Testis (tissue), 3 donors: ENCODE measurements around the gene CAMK2D. TPM values are rescaled to one million over a fixed set of nuclear protein-coding genes. Genes with fewer than 3 reads are reported as not detected.

ENCODE experiments used
- DNase-seq: peaks from one replicate; pipeline ENCODE4 v3.0.0-alpha.2; 2019
- H3K27ac ChIP-seq, 2 donors: fragments of 200-600 bp; sonication (generic); one replicate each; pipeline ENCODE4 v1.5.1; 2019
- H3K27me3 ChIP-seq: fragments of 200-600 bp; sonication (generic); one replicate; pipeline ENCODE4 v1.5.1; 2019
- H3K36me3 ChIP-seq: fragments of 200-600 bp; sonication (generic); one replicate; pipeline ENCODE4 v1.5.1; 2017; ENCODE audit warnings: low read depth; ENCODE audit errors: missing control alignments
- H3K4me1 ChIP-seq: fragments of 200-600 bp; sonication (generic); one replicate; pipeline ENCODE4 v1.5.1; 2019
- H3K4me3 ChIP-seq, 2 donors: fragments of 200-600 bp; sonication (generic); one replicate each; pipeline ENCODE4 v1.5.1; 2017 to 2019
- H3K9me3 ChIP-seq: fragments of 200-600 bp; sonication (generic); one replicate; pipeline ENCODE4 v1.5.1; 2017
- POLR2A ChIP-seq: fragments of 450-650 bp; IDR thresholded peaks from one replicate; pipeline ENCODE4 v1.6.1; 2017; ENCODE audit warnings: antibody characterized with exemption, mild to moderate bottlenecking, moderate library complexity
- WGBS, 2 donors: methylation state at CpG; one replicate each; pipeline ENCODE4 v1.1.5; 2018; 5-methylcytosine and 5-hydroxymethylcytosine counted together
- intact Hi-C: fragments of 100-400 bp; cut with DNase I; formaldehyde crosslinking; loops from one replicate; pipeline ENCODE4 v1.15.1; 2023; ENCODE audit warnings: low total_unique reads
- polyA plus RNA-seq: library from polyadenylated mRNA; stranded (reverse); fragments of 350-450 nt; fragmentation: Illumina TruSeq; extraction: RNeasy Lipid Tissue Mini Kit (QIAGEN cat#74804); gene quantifications from one replicate; pipeline ENCODE4 v1.2.3, GENCODE V29; 2014; ENCODE audit warnings: low read depth, low replicate concordance; ENCODE audit not compliant: insufficient read depth
- total RNA-seq, 2 donors: library from RNA; depleted of rRNA; stranded (reverse); fragments of >200 nt; gene quantifications; one replicate each; pipeline ENCODE4 v1.2.3, GENCODE V29; 2016
- TF ChIP-seq, protein P1 (sequence below), 3 experiments: fragments of 450-650 bp in 2 of 3; fragments of 200-600 bp in 1 of 3; sonication (generic) in 1 of 3; IDR thresholded peaks; one replicate each; pipeline ENCODE4 v1.5.1; 2016 to 2019; ENCODE audit warnings: antibody characterized with exemption in 3 of 3, mild to moderate bottlenecking in 2 of 3, moderate library complexity in 1 of 3

The CAMK2D gene
- total and polyA plus RNA-seq, 3 donors from 2014 or later, result 31.2 to 88.1 (median 72.4) TPM

DNA sequence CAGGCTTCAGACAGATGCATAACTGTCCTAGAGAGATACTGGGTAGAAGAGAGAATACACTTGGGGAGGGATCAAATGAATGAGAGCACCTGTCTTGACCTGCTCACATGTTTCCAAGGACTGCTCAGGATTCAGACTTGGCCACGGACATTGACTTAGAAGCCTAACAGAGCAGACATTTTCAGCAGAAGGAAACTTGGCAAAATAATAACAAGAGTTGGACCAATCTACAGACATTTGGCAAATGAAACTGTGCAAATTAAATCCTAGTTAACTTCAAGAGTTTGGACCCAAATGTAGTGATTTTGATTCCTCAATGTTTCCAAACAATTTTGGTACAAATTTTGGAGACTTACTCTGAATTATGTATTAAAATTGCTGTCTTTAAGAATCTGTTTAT is 223.9 kb downstream of the CAMK2D start:
- no peak overlapping the region for H3K4me3 ChIP-seq
- no peaks in the 10 kb centered on the region for H3K27me3 ChIP-seq
- no peaks in the 10 kb centered on the region for H3K9me3 ChIP-seq
- no peaks in the 10 kb centered on the region for H3K4me1 ChIP-seq
- DNase-seq, result no peak
- TF ChIP-seq, protein P1, sequence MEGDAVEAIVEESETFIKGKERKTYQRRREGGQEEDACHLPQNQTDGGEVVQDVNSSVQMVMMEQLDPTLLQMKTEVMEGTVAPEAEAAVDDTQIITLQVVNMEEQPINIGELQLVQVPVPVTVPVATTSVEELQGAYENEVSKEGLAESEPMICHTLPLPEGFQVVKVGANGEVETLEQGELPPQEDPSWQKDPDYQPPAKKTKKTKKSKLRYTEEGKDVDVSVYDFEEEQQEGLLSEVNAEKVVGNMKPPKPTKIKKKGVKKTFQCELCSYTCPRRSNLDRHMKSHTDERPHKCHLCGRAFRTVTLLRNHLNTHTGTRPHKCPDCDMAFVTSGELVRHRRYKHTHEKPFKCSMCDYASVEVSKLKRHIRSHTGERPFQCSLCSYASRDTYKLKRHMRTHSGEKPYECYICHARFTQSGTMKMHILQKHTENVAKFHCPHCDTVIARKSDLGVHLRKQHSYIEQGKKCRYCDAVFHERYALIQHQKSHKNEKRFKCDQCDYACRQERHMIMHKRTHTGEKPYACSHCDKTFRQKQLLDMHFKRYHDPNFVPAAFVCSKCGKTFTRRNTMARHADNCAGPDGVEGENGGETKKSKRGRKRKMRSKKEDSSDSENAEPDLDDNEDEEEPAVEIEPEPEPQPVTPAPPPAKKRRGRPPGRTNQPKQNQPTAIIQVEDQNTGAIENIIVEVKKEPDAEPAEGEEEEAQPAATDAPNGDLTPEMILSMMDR (IDR thresholded peaks at IDR 0.05), result no peak
- no peak for TF ChIP-seq POLR2A
- peak overlapping the region in 1 of 2 donors; percentile 6 for H3K27ac ChIP-seq
- no peaks in the 10 kb centered on the region for H3K36me3 ChIP-seq
- intact Hi-C loops, result no loop called here
- WGBS, 2 donors, result 44 to 46% methylated on average over 1 of the region's 1 CpG

GRCh38 chr4:113537203-113537602 is 224.3 kb downstream of the CAMK2D start:
- Histone ChIP-seq H3K36me3 (no peaks in the 10 kb centered on the region), H3K27me3 (no peaks in the 10 kb centered on the region), H3K4me1 (no peaks in the 10 kb centered on the region), H3K9me3 (no peaks in the 10 kb centered on the region), H3K4me3 (no peak overlapping the region), H3K27ac (peak overlapping the region in 1 of 2 donors; percentile 6)
- TF ChIP-seq, protein P1 (IDR thresholded peaks at IDR 0.05), result no peak
- TF ChIP-seq POLR2A, result no peak
- 52 to 66% methylated on average over 2 of the region's 2 CpGs for WGBS, 2 donors
- no peak for DNase-seq
- intact Hi-C loops, result no loop called here

GRCh38 chr4:113534711-113535110 is 226.8 kb downstream of the CAMK2D start:
- no peaks in the 10 kb centered on the region for H3K27me3 ChIP-seq
- no peak overlapping the region for H3K27ac ChIP-seq
- no peaks in the 10 kb centered on the region for H3K36me3 ChIP-seq
- DNase-seq, result no peak
- H3K4me1 ChIP-seq, result no peaks in the 10 kb centered on the region
- no peaks in the 10 kb centered on the region for H3K9me3 ChIP-seq
- intact Hi-C loops, result no loop called here
- TF ChIP-seq, protein P1 (IDR thresholded peaks at IDR 0.05), result no peak
- TF ChIP-seq POLR2A, result no peak
- H3K4me3 ChIP-seq, result no peak overlapping the region
- WGBS, 2 donors, result 62 to 68% methylated on average over 1 of the region's 1 CpG

GRCh38 chr4:113531572-113531971 is 230.0 kb downstream of the CAMK2D start:
- Histone ChIP-seq H3K9me3 (no peaks in the 10 kb centered on the region), H3K27ac (no peak overlapping the region), H3K4me3 (no peak overlapping the region), H3K27me3 (no peaks in the 10 kb centered on the region), H3K36me3 (no peaks in the 10 kb centered on the region), H3K4me1 (no peaks in the 10 kb centered on the region)
- TF ChIP-seq POLR2A, result no peak
- TF ChIP-seq, protein P1 (IDR thresholded peaks at IDR 0.05), result no peak
- WGBS, 2 donors, result 88 to 90% methylated on average over 2 of the region's 2 CpGs
- no peak for DNase-seq
- intact Hi-C loops, result no loop called here

- no peak overlapping the region for H3K27ac ChIP-seq
- H3K9me3 ChIP-seq, result no peaks in the 10 kb centered on the region
- 55 to 66% methylated on average over 1 of the region's 1 CpG for WGBS, 2 donors
- no peak overlapping the region for H3K4me3 ChIP-seq
- no peaks in the 10 kb centered on the region for H3K4me1 ChIP-seq
- intact Hi-C loops, result no loop called here
- TF ChIP-seq POLR2A, result no peak
- TF ChIP-seq, protein P1 (IDR thresholded peaks at IDR 0.05), result no peak
- DNase-seq, result no peak
- H3K36me3 ChIP-seq, result no peaks in the 10 kb centered on the region
- H3K27me3 ChIP-seq, result no peaks in the 10 kb centered on the region
Observed at GRCh38 chr4:113528395-113528794, 233.1 kb downstream of the CAMK2D start.
